MCF 10A (cell line): ENCODE measurements around the gene PDE7B. TPM values are rescaled to one million over a fixed set of nuclear protein-coding genes. Genes with fewer than 3 reads are reported as not detected.

Experiments
- BruUV-seq: library from RNA; stranded (reverse); fragments of 400-500 nt; replicated peaks from 2 replicates; lab custom pipeline; 2021; lab: Mats Ljungman, UMichigan
- CTCF ChIA-PET: fragments of 300-600 bp; sonication (Branson Sonifier 250); formaldehyde crosslinking; extraction: SDS; loops from one replicate; lab custom pipeline; 2021; ENCODE audit warnings: antibody characterized with exemption, inconsistent platforms; lab: Yijun Ruan, JAX
- POLR2A ChIA-PET: fragments of 300-600, 350-650 bp; sonication (Branson Sonifier 250); formaldehyde crosslinking; extraction: SDS; loops from one replicate; lab custom pipeline; 2020; ENCODE audit warnings: antibody characterized with exemption, inconsistent platforms; lab: Yijun Ruan, JAX
- DNase-seq: peaks from one replicate; pipeline ENCODE4 v3.0.0-alpha.2; 2018; ENCODE audit not compliant: unreplicated experiment
- H3K27ac Mint-ChIP-seq: one replicate; pipeline ENCODE4 v1.8.0; 2022; ENCODE audit warnings: mild to moderate bottlenecking, low read depth, mixed read lengths; ENCODE audit not compliant: unreplicated experiment
- H3K27me3 Mint-ChIP-seq: one replicate; pipeline ENCODE4 v1.8.0; 2022; ENCODE audit warnings: mixed read lengths; ENCODE audit not compliant: insufficient read depth, unreplicated experiment
- H3K36me3 Mint-ChIP-seq: one replicate; pipeline ENCODE4 v1.8.0; 2022; ENCODE audit warnings: mild to moderate bottlenecking, moderate library complexity, mixed read lengths; ENCODE audit not compliant: insufficient read depth, unreplicated experiment
- H3K4me1 Mint-ChIP-seq: one replicate; pipeline ENCODE4 v1.8.0; 2022; ENCODE audit warnings: mixed read lengths; ENCODE audit not compliant: insufficient read depth, unreplicated experiment
- H3K4me3 Mint-ChIP-seq: one replicate; pipeline ENCODE4 v1.8.0; 2022; ENCODE audit warnings: mild to moderate bottlenecking, moderate library complexity, mixed read lengths; ENCODE audit not compliant: unreplicated experiment
- H3K9me3 Mint-ChIP-seq: one replicate; pipeline ENCODE4 v1.8.0; 2022; ENCODE audit warnings: mixed read lengths; ENCODE audit not compliant: unreplicated experiment
- intact Hi-C: fragments of 100-400 bp; cut with micrococcal nuclease; formaldehyde crosslinking; loops from 2 replicates; pipeline ENCODE4 v1.14.1; 2022
- total RNA-seq: library from RNA; stranded (reverse); gene quantifications from 2 replicates; pipeline ENCODE4 v1.2.3, GENCODE V29; 2022
- TF ChIP-seq, protein P1 (sequence below): fragments of 200-600 bp; IDR thresholded peaks from one replicate; pipeline ENCODE4 v1.8.0; 2022; ENCODE audit warnings: antibody characterized with exemption, mild to moderate bottlenecking; ENCODE audit not compliant: unreplicated experiment

The PDE7B gene
- total RNA-seq, 1 experiment from 2014 or later = 1.4 TPM

GRCh38 chr6:135946674-135947073 lies 95.2 kb downstream of the PDE7B start:
- DNase-seq = no peak
- Mint-ChIP-seq H3K27ac (no peak overlapping the region), H3K4me1 (no peaks in the 10 kb centered on the region), H3K27me3 (no peaks in the 10 kb centered on the region), H3K4me3 (no peak overlapping the region), H3K9me3 (no peaks in the 10 kb centered on the region), H3K36me3 (no peaks in the 10 kb centered on the region)
- no TSS peak for BruUV-seq
- ChIA-PET POLR2A (no interaction called here), CTCF (no interaction called here)
- TF ChIP-seq, protein P1, sequence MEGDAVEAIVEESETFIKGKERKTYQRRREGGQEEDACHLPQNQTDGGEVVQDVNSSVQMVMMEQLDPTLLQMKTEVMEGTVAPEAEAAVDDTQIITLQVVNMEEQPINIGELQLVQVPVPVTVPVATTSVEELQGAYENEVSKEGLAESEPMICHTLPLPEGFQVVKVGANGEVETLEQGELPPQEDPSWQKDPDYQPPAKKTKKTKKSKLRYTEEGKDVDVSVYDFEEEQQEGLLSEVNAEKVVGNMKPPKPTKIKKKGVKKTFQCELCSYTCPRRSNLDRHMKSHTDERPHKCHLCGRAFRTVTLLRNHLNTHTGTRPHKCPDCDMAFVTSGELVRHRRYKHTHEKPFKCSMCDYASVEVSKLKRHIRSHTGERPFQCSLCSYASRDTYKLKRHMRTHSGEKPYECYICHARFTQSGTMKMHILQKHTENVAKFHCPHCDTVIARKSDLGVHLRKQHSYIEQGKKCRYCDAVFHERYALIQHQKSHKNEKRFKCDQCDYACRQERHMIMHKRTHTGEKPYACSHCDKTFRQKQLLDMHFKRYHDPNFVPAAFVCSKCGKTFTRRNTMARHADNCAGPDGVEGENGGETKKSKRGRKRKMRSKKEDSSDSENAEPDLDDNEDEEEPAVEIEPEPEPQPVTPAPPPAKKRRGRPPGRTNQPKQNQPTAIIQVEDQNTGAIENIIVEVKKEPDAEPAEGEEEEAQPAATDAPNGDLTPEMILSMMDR = no peak
- intact Hi-C loops = no loop called here

DNA sequence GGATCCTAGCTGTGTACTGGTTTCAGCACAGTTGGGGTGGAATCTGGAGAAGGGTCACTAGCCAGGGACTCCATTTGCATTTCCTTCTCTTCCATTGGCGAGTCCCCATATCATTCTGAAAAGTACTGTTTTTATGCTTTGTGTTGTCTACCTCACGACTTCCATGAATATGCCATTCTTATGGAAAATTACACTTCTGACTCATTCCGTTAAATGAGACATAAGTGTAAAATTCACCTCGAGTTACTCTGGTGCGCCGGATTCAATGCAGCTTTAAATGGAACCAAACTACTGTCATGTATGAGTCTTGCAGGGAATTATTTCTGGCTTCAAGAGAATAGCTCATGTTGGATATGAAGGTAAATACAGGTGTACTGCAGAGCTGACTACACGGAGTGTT lies 99.2 kb downstream of the PDE7B start:
- ChIA-PET CTCF (interaction anchor here (0.6 kb wide), 1 partner anchor 60 kb away, joined by 3 read pairs; no protein-coding TSS in a partner anchor), POLR2A (interaction anchor here (0.6 kb wide), 1 partner anchor 554 kb away, joined by 4 read pairs; no protein-coding TSS in a partner anchor)
- Mint-ChIP-seq H3K36me3 (no peaks in the 10 kb centered on the region), H3K27me3 (no peaks in the 10 kb centered on the region), H3K4me3 (no peak overlapping the region), H3K9me3 (no peaks in the 10 kb centered on the region), H3K27ac (no peak overlapping the region), H3K4me1 (no peaks in the 10 kb centered on the region)
- intact Hi-C loops = no loop called here
- BruUV-seq = no TSS peak
- no peak for DNase-seq
- TF ChIP-seq, protein P1 = no peak

DNA sequence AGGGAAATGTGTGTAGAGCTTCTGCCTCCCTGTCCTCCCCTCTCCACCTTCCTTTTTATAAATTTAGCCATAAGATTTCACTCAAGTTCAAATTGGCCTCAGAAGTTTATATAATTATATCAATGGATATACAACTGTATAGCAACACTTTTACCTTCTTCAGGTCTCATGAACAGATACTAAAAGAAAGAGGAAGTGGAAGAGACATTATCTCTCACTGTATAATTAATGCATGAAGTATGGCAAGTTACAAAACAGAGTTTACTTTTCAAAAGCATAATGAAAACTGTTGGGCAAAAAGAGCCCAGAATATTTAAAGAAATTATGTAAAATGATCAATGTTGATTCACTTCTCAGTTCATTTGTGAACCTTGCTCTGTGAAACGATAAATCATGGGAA lies 99.7 kb downstream of the PDE7B start:
- TF ChIP-seq, protein P1 = no peak
- no peak for DNase-seq
- no peak overlapping the region for H3K27ac Mint-ChIP-seq
- H3K27me3 Mint-ChIP-seq = no peaks in the 10 kb centered on the region
- ChIA-PET CTCF (interaction anchor here (0.6 kb wide), 1 partner anchor 59 kb away, joined by 3 read pairs; no protein-coding TSS in a partner anchor), POLR2A (interaction anchor here (0.6 to 0.9 kb wide), 2 partner anchors 10 to 848 kb away, joined by 3 to 4 read pairs; no protein-coding TSS in a partner anchor)
- H3K36me3 Mint-ChIP-seq = no peaks in the 10 kb centered on the region
- H3K4me1 Mint-ChIP-seq = no peaks in the 10 kb centered on the region
- no peak overlapping the region for H3K4me3 Mint-ChIP-seq
- no TSS peak for BruUV-seq
- no peaks in the 10 kb centered on the region for H3K9me3 Mint-ChIP-seq
- intact Hi-C loops = no loop called here

- BruUV-seq = no TSS peak
- TF ChIP-seq, protein P1 = no peak
- ChIA-PET CTCF (interaction anchor here (1.8 kb wide), 1 partner anchor 272 kb away, joined by 6 read pairs; no protein-coding TSS in a partner anchor), POLR2A (no interaction called here)
- DNase-seq = no peak
- Mint-ChIP-seq H3K9me3 (no peaks in the 10 kb centered on the region), H3K36me3 (no peaks in the 10 kb centered on the region), H3K4me1 (no peaks in the 10 kb centered on the region), H3K27ac (no peak overlapping the region), H3K27me3 (no peaks in the 10 kb centered on the region), H3K4me3 (no peak overlapping the region)
- intact Hi-C loops = no loop called here
Observed at GRCh38 chr6:135953818-135954217, 102.3 kb downstream of the PDE7B start.
